Smooth muscle cell (in vitro differentiated cells): ENCODE results near the gene SPOCK1. TPM values are rescaled to one million over a fixed set of nuclear protein-coding genes. Genes with fewer than 3 reads are reported as not detected.
"Not testable (repeated sequence)": the region's sequence is repeated elsewhere in the genome, so short reads cannot be mapped to it uniquely, and the experiment has no call there.

Experiments
- DNase-seq: peaks from one replicate; lab custom pipeline; 2025; ENCODE audit not compliant: unreplicated experiment; lab: John Stamatoyannopoulos, UW
- H2AFZ ChIP-seq: fragments of 200-600 bp; sonication (generic); 2 replicates; pipeline ENCODE4 v1.6.0; 2016; ENCODE audit warnings: antibody characterized with exemption, low read depth, mild to moderate bottlenecking
- H3F3A ChIP-seq: fragments of 200-600 bp; sonication (generic); 2 replicates; pipeline ENCODE4 v1.6.0; 2017; ENCODE audit warnings: antibody characterized with exemption, low read depth
- H3K27ac ChIP-seq: fragments of 200-600 bp; sonication (generic); 2 replicates; pipeline ENCODE4 v1.5.1; 2016; ENCODE audit warnings: low read depth, mild to moderate bottlenecking
- H3K27me3 ChIP-seq: fragments of 200-600 bp; sonication (generic); 2 replicates; pipeline ENCODE4 v1.6.1; 2016; ENCODE audit warnings: low read depth, mild to moderate bottlenecking
- H3K36me3 ChIP-seq: fragments of 200-600 bp; sonication (generic); 2 replicates; pipeline ENCODE4 v1.5.1; 2016; ENCODE audit warnings: low read depth
- H3K4me1 ChIP-seq: fragments of 200-600 bp; sonication (generic); 2 replicates; pipeline ENCODE4 v1.5.1; 2016; ENCODE audit warnings: low read depth
- H3K4me2 ChIP-seq: fragments of 200-600 bp; sonication (generic); 2 replicates; pipeline ENCODE4 v1.6.0; 2016; ENCODE audit warnings: mild to moderate bottlenecking
- H3K4me3 ChIP-seq: fragments of 200-600 bp; sonication (generic); 2 replicates; pipeline ENCODE4 v1.5.1; 2016; ENCODE audit warnings: mild to moderate bottlenecking
- H3K79me2 ChIP-seq: fragments of 200-600 bp; sonication (generic); 2 replicates; pipeline ENCODE4 v1.6.0; 2016; ENCODE audit warnings: low read depth, mild to moderate bottlenecking
- H3K9ac ChIP-seq: fragments of 200-600 bp; sonication (generic); 2 replicates; pipeline ENCODE4 v1.6.0; 2016; ENCODE audit warnings: low read depth
- H3K9me3 ChIP-seq: fragments of 200-600 bp; sonication (generic); replicated peaks from 2 replicates; pipeline ENCODE4 v1.5.1; 2016; ENCODE audit warnings: low read depth
- H4K20me1 ChIP-seq: fragments of 200-600 bp; sonication (generic); 2 replicates; pipeline ENCODE4 v1.6.0; 2016; ENCODE audit warnings: low read depth
- WGBS: methylation state at CpG from one replicate; pipeline ENCODE4 v1.1.7; 2016; ENCODE audit warnings: low lambda C conversion rate; 5-methylcytosine and 5-hydroxymethylcytosine counted together
- polyA plus RNA-seq: library from polyadenylated mRNA; unstranded; fragments of >200 nt; fragmentation: Nextera tagmentation; extraction: Ambion mirVana; gene quantifications from 2 replicates; pipeline ENCODE4 v1.2.1, GENCODE V29; 2016
- total RNA-seq: library from RNA; depleted of rRNA; stranded (reverse); fragments of >200 nt; gene quantifications from 2 replicates; pipeline ENCODE4 v1.2.3, GENCODE V29; 2014
- TF ChIP-seq, protein P1 (sequence below): fragments of 200-600 bp; sonication (generic); IDR thresholded peaks from 2 replicates; pipeline ENCODE4 v1.5.1; 2017; ENCODE audit warnings: borderline replicate concordance, mild to moderate bottlenecking, antibody characterized with exemption; ENCODE audit not compliant: insufficient read depth, poor library complexity, severe bottlenecking

SPOCK1 gene
- total and polyA plus RNA-seq, 2 experiments from 2014 or later, result 56.2 to 80.0 TPM

DNA sequence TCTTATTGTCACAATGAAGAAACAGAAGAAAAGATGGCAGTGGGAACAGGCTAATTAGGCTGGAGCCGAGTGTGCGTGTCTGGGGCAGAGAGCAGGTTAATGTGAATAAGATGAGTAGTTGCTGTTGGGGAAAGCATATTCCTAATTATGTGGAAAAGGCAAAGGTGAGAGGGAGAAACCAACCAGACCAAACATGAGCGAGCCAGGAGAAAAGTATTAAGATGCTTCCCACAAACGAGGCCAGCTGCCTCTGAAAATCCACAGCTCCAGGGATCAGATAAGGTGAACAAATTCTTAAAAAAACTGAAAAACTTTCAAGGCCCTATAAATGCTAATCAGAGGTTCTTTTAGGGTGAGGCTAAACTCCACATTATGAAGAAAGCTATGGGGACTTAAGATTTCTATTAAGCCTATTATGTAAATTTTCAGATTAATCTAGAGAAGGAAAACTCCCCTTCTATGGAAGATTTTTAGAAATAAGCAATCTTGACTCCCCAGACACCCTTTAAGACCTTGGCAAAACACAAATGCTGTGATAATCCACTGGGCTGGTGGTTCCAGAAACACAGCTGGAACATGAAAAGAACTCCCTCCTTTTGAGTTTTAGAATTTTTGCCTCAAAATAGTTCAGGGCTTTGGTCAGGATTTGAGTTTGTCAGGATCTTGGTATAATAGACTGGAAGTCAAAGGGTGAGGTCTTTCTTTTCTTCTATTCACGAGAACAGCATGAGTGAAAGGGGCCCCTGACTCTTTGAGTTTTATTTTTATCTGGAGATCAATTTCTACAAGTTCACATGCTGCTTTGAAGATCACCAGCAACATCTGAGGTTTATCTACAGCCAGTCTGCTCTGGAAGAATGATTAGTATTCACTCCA, 238.1 kb downstream of the SPOCK1 start:
- H3K36me3 ChIP-seq, result no peaks in the 10 kb centered on the region
- no peak overlapping the region for H3K9ac ChIP-seq
- TF ChIP-seq, protein P1, sequence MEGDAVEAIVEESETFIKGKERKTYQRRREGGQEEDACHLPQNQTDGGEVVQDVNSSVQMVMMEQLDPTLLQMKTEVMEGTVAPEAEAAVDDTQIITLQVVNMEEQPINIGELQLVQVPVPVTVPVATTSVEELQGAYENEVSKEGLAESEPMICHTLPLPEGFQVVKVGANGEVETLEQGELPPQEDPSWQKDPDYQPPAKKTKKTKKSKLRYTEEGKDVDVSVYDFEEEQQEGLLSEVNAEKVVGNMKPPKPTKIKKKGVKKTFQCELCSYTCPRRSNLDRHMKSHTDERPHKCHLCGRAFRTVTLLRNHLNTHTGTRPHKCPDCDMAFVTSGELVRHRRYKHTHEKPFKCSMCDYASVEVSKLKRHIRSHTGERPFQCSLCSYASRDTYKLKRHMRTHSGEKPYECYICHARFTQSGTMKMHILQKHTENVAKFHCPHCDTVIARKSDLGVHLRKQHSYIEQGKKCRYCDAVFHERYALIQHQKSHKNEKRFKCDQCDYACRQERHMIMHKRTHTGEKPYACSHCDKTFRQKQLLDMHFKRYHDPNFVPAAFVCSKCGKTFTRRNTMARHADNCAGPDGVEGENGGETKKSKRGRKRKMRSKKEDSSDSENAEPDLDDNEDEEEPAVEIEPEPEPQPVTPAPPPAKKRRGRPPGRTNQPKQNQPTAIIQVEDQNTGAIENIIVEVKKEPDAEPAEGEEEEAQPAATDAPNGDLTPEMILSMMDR, result no peak
- H3K9me3 ChIP-seq, result no peaks in the 10 kb centered on the region
- no peak overlapping the region for H3K4me3 ChIP-seq
- H3K27me3 ChIP-seq, result no peaks in the 10 kb centered on the region
- H4K20me1 ChIP-seq, result no peaks in the 10 kb centered on the region
- no peak overlapping the region for H3K27ac ChIP-seq
- H3F3A ChIP-seq, result peaks cover 8% of the 10 kb centered on the region
- no peak for DNase-seq
- 42% methylated on average over 5 of the region's 5 CpGs for WGBS
- H3K4me1 ChIP-seq, result peaks cover 19% of the 10 kb centered on the region
- no peaks in the 10 kb centered on the region for H3K79me2 ChIP-seq
- H2AFZ ChIP-seq, result no peak overlapping the region
- peak overlapping the region; percentile 29 for H3K4me2 ChIP-seq

DNA sequence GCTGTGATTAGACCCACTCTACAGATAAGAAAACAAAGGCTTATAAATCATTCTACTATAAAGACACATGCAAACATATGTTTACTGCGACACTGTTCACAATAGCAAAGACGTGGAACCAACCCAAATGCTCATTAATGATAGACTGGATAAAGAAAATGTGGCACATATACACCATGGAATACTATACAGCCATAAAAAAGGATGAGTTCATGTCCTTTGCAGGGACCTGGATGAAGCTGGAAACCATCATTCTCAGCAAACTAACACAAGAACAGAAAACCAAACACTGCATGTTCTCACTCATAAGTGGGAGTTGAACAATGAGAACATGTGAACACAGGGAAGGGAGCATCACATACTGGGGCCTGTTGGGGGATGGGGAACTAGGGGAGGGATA, 240.0 kb downstream of the SPOCK1 start:
- H3K9me3 ChIP-seq, DNase-seq, H3K9ac ChIP-seq, H3K79me2 ChIP-seq, H4K20me1 ChIP-seq, H3K4me3 ChIP-seq, H3K27ac ChIP-seq, H3K36me3 ChIP-seq, H3K4me2 ChIP-seq, H3K27me3 ChIP-seq, H3F3A ChIP-seq, H2AFZ ChIP-seq: not testable (repeated sequence)
- 95% methylated on average over 2 of the region's 2 CpGs for whole genome bisulfite sequencing
- peaks cover 19% of the 10 kb centered on the region for H3K4me1 ChIP-seq

DNA sequence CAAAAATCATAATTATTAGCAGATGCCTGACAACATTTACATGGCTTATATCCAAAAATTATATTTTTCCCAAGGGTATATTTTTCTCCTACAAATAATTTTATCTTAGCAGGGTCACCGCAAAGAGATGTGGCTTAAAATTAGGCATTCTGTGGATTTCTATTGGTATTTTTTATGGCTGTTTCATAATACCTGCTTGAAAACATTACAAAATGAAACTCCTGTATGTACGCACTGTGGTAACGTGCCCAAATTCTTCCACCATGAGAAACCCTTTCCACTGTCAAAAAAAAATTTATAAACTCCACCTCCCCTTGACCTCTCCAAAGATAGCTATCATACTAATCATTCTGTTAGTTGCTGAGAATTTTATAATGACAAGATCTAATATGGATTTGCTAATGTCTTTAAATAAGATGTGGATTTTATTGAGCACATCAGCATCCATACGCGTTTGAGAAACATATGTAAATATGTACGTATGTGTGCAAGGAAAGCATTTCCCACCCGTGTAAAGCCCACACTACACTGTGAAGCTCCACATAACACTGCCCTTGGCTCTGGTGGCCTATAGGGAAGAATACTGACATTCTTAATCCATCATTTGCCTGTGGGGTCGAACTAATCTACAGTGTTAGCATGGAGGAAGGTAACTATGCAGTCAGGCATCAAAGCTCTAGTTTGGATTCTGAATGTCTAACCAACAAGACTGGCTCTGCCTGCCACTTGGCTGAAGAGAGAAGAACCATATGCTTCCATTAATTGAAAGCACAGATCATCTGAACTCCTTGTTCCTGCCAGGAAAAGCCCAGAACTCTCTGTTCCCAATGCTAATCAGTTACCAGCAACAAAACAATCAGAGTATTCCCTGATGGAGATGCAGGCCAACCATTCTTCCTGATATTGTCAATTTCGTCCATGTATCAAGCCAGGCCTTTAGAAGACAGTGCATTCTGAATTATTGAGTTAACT, 244.7 kb downstream of the SPOCK1 start:
- H4K20me1 ChIP-seq, result no peaks in the 10 kb centered on the region
- no peak overlapping the region for H3K4me3 ChIP-seq
- H3K9me3 ChIP-seq, result no peaks in the 10 kb centered on the region
- H3K27ac ChIP-seq, result no peak overlapping the region
- H3K4me2 ChIP-seq, result no peak overlapping the region
- no peak overlapping the region for H2AFZ ChIP-seq
- TF ChIP-seq, protein P1, result no peak
- no peak for DNase-seq
- H3K27me3 ChIP-seq, result no peaks in the 10 kb centered on the region
- no peaks in the 10 kb centered on the region for H3F3A ChIP-seq
- no peak overlapping the region for H3K9ac ChIP-seq
- no peaks in the 10 kb centered on the region for H3K36me3 ChIP-seq
- H3K79me2 ChIP-seq, result no peaks in the 10 kb centered on the region
- WGBS, result 90% methylated on average over 9 of the region's 9 CpGs
- H3K4me1 ChIP-seq, result no peaks in the 10 kb centered on the region

DNA sequence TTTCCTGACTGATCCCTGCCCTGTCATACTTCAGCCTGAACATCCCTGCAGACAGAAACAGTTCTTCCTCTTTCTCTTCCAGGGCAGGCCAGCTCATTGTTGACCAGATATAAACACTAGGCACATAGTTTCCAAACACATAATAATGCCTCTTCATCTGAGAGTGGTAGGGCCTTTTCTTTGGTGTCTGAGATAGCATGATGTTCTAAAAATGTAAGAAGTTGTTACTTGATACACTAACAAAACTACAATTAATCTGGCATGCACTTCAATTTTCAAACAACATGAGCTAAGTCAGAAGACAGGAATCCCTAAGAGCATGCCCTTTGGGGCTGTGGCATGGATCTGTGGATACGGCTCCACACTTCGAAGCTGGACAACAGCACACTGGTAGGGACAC, 246.6 kb downstream of the SPOCK1 start:
- H3K9me3 ChIP-seq, result no peaks in the 10 kb centered on the region
- DNase-seq, result no peak
- H3K27me3 ChIP-seq, result no peaks in the 10 kb centered on the region
- no peaks in the 10 kb centered on the region for H3K4me1 ChIP-seq
- H3K4me3 ChIP-seq, result no peak overlapping the region
- H3K36me3 ChIP-seq, result no peaks in the 10 kb centered on the region
- H2AFZ ChIP-seq, result no peak overlapping the region
- no peak overlapping the region for H3K4me2 ChIP-seq
- TF ChIP-seq, protein P1, result no peak
- H3K27ac ChIP-seq, result no peak overlapping the region
- H3K9ac ChIP-seq, result no peak overlapping the region
- 79% methylated on average over 2 of the region's 2 CpGs for WGBS
- H3F3A ChIP-seq, result no peaks in the 10 kb centered on the region
- no peaks in the 10 kb centered on the region for H4K20me1 ChIP-seq
- H3K79me2 ChIP-seq, result no peaks in the 10 kb centered on the region
